Cardiac septum (tissue), 1 donor: ENCODE measurements around the gene PSD4. TPM values are rescaled to one million over a fixed set of nuclear protein-coding genes. Genes with fewer than 3 reads are reported as not detected.
A peak's percentile ranks its signal among the peaks of the same experiment; 100 is the strongest.

Experiments
- DNase-seq: peaks from one replicate; pipeline ENCODE4 v3.0.0-alpha.2; 2020; ENCODE audit warnings: low spot score
- intact Hi-C: fragments of 100-400 bp; cut with DNase I; formaldehyde crosslinking; loops from one replicate; pipeline ENCODE4 v1.14.0; 2022
- total RNA-seq: library from RNA; stranded (reverse); fragmentation: NEBNext Ultra II Directional; extraction: Animal tissue kit (Norgen Biotek cat#: 25700); gene quantifications from one replicate; pipeline ENCODE4 v1.2.1, GENCODE V29; 2021
- donor health status: DM: no; HTN: no; CAD: no.

The PSD4 gene
- total RNA-seq, 1 donor from 2014 or later: 2.3 TPM

DNA sequence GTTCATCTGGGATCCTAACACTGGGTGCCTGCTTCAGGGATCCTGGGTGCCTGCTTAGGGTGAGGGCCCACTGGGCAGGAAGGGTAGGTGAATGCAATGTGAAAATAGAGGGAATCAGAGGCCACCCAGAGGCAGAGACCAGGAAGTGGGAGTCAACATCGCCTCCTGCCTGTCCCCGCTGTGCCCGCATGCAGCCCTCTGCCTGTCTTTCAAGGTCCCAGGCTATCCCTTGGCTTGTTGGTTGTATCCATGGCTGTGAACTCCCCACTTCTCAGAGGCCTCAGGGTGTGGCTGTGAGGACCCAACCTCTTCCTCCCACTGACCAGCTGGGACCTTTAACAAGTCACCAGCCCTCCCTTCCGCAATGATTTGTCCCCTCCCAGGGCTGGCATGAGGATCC is 26.5 kb downstream of the PSD4 start:
- peak; percentile 19 for DNase-seq
- intact Hi-C loops: loop anchor here (5.0 kb wide), 1 partner anchor 187 kb away; no protein-coding TSS in a partner anchor

DNA sequence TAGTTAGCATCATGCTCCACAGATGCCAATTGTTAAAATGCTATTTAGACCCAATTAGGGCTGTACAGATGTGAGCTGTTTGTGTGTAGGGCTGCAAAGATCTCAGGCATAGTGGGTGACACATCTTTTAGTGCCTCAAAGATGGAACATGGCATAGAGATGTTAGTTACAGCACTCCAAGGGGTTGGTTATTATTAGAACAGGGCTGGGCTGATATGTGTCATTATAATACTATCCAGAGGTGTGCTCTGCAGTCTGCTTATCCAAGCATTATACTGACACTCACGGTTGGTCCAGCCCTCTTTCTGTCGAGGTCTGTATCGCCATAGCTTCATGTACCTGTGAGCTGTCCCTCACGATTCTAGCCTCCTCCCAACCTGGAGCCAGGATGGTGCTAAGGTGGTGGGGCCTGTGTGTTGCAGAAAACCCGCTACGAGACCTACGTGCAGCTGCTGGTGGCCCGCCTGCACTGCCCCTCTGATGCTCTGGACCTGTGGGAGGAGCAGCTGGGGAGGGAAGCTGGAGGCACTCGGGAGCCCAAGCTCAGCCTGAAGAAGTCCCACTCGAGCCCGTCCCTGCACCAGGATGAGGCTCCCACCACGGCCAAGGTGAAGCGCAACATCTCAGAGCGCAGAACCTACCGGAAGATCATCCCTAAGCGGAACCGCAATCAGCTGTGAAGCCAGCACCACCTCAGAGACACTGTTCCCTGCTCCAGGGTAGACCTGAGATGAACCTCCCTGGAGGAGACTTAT is 27.1 kb downstream of the PSD4 start:
- intact Hi-C loops: loop anchor here (5.0 kb wide), 1 partner anchor 186 kb away; no protein-coding TSS in a partner anchor
- DNase-seq: peak; percentile 73

GRCh38 chr2:113201496-113202304 is 27.9 kb downstream of the PSD4 start:
- DNase-seq: peak; percentile 49
- intact Hi-C loops: loop anchor here (2.0 to 5.0 kb wide), 2 partner anchors 119 to 186 kb away; no protein-coding TSS in a partner anchor

- DNase-seq: peak; percentile 46
These were observed 28.8 kb downstream of the PSD4 start for GRCh38 chr2:113202305-113203216.

GRCh38 chr2:113203217-113203530 is 29.4 kb downstream of the PSD4 start:
- intact Hi-C loops: loop anchor here (2.0 to 5.0 kb wide), 2 partner anchors 120 to 184 kb away; no protein-coding TSS in a partner anchor
- peak; percentile 31 for DNase-seq

More at GRCh38 chr2:113202305-113203216, 28.8 kb downstream of the PSD4 start:
- intact Hi-C loops: loop anchor here (2.0 to 5.0 kb wide), 2 partner anchors 120 to 185 kb away; no protein-coding TSS in a partner anchor

GRCh38 chr2:113203901-113204519 is 30.2 kb downstream of the PSD4 start:
- peak; percentile 81 for DNase-seq
- intact Hi-C loops: loop anchor here (1.0 to 5.0 kb wide), 4 partner anchors 45 to 183 kb away; no protein-coding TSS in a partner anchor

DNA sequence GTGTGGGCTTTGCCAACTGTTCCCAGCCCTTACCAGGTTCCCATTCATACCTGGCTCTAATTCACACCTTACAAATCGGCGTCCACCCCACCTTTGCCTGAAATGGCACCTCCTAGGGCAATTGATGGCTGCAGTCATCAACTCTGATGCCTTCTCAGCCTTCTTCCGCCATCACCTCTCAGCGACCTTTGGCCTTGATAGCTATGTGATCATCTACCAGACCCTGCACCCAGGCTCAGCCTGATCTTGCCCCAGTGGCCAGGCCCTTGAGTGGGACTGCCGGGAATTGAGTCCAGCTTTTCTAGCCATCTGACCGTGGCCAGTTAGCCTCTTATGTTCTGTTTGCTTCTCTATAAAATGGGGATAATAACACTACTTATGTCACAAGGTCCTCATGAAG is 32.5 kb downstream of the PSD4 start:
- DNase-seq: peak; percentile 46
- intact Hi-C loops: no loop called here

DNA sequence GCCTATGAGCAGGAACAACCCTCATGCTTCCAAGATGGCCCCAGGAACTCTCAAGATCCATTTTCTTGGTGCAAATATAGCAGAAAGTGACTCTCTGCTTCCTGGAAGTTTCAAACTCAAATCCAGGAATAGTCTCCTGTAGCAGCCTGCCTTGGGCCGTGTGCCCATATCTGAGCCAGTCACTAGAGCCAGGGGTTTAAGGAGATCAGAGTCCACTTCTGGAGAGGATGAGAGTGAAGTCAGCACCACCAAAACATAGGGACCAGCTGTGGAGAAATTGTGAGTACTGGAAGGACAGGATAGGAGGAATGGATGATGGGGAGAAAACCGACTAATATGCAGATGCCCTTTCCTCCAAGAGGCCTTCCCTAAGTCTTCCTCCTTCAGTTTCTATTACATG is 33.2 kb downstream of the PSD4 start:
- peak; percentile 17 for DNase-seq
- intact Hi-C loops: no loop called here

DNA sequence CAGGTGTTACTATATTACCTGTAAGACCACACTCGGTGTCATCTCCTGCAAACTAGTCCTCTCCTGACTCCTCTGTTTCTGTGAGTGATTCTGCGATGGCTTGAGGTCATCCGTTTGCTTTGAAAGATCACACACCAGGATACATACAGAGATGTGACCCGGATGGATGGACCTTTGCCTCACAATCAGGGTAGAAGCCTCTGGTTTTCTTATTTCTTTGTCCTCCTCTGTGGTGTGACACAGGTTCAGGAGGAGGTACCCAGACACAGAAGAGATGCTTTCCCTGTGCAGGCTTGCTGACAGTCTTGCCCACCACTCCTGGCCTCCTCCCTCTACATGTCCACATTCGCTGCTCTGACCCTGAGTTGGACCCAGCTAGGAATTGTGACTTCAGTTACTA is 34.6 kb downstream of the PSD4 start:
- DNase-seq: no peak
- intact Hi-C loops: no loop called here

DNA sequence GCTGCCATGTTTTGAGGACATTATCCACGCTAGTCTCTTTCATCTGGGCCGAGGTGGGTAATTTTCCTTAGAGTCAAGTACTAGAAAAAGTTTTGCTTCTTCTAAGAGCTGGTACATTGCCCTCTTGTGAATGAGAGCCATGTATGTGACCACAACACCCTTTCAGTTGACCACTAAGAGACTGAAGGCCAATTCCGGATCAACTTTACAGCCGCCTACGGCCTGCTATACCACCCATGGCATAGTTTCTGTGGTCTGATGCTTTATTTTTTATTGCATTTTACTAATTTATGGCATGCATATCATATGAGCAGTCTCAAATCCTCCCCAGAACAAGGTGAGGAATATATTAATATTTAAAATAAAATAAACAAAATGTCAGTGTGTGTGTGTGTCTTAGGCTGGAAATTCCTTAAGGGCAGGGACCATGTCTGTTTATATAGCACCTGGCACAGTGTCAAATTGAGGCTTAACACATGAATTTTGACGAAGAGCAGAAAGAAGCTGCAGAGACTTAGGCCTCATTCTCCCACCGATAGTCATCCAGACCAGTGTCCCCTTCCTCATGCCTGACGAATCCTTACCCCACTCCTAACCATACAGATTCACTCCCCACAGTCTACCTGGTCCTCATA is 35.4 kb downstream of the PSD4 start:
- no peak for DNase-seq
- intact Hi-C loops: no loop called here

- DNase-seq: peak; percentile 46
- intact Hi-C loops: no loop called here
These were observed 35.9 kb downstream of the PSD4 start for GRCh38 chr2:113209646-113210171.

- intact Hi-C loops: no loop called here
- peak; percentile 70 for DNase-seq
These were observed 37.7 kb downstream of the PSD4 start for GRCh38 chr2:113211226-113212105.

- DNase-seq: peak; percentile 71
- intact Hi-C loops: no loop called here
These were observed 38.7 kb downstream of the PSD4 start for GRCh38 chr2:113212245-113213060.

DNA sequence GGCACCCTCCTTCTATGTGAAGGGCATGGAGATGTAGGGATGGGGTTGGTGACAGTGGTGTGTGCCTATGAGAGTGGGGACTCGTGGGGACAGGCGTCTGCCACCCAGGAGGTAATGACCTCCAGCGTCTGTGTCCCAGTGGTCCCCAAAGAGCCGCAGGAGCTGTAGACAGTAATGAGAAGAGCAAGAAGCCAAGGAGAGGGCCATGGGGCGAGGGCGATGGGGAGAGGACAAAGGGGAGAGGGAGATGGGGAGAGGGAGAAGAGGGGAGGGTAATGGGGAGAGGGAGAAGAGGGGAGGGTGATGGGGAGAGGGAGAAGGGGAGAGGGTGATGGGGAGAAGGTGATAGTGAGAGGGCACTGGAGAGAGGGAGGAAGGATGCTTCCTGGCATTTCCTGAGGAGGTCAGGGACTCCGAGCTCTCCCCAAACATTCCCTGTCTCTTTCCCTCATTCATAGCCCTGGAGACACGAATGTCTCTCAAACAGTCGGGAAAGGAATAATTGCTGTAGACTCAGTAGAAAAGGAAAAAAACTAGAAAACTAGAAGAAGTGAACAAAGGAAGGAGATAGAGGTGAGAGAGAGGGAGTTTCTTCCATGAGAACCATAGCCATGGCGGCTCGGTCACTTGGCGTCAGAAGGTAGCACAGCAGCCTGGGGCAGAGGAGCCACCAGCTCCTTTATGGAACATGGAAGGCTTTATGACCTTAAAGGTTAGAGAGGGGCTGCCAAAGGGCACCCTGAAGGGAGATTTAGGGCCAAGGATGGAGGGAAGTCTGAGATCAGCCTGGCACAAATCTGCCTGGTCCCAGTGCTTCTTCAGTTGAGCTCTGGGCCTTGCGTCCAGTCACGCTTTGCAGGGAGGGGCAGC is 39.5 kb downstream of the PSD4 start:
- DNase-seq: peak; percentile 71
- intact Hi-C loops: no loop called here

- peak; percentile 50 for DNase-seq
- intact Hi-C loops: no loop called here
These were observed 40.4 kb downstream of the PSD4 start for GRCh38 chr2:113214141-113214540.

- intact Hi-C loops: no loop called here
- no peak for DNase-seq
These were observed 41.3 kb downstream of the PSD4 start for GRCh38 chr2:113215056-113215455.
